WTC11 (cell line): ENCODE results near the gene ZNF593OS. TPM values are rescaled to one million over a fixed set of nuclear protein-coding genes. Genes with fewer than 3 reads are reported as not detected.

Source experiments
- CREM ChIP-seq: sonication (generic); formaldehyde crosslinking; IDR thresholded peaks from 2 replicates; pipeline ENCODE4 v1.8.1; 2022; ENCODE audit warnings: mild to moderate bottlenecking, missing genetic modification reagents, moderate library complexity
- ELF4 ChIP-seq: sonication (generic); formaldehyde crosslinking; IDR thresholded peaks from 2 replicates; pipeline ENCODE4 v1.8.1; 2022; ENCODE audit warnings: low read depth, mild to moderate bottlenecking, moderate library complexity, missing genetic modification reagents
- EMX1 ChIP-seq: fragments of 250-450 bp; sonication (Bioruptor Pico); IDR thresholded peaks from 2 replicates; pipeline ENCODE4 v1.8.0; 2021; ENCODE audit warnings: mild to moderate bottlenecking
- ESRRA ChIP-seq: sonication (generic); formaldehyde crosslinking; IDR thresholded peaks from 2 replicates; pipeline ENCODE4 v1.8.1; 2022; ENCODE audit warnings: mild to moderate bottlenecking, missing genetic modification reagents, borderline replicate concordance
- FOXJ3 ChIP-seq: sonication (generic); formaldehyde crosslinking; IDR thresholded peaks from 2 replicates; pipeline ENCODE4 v1.9.0; 2021; ENCODE audit warnings: missing genetic modification reagents, mild to moderate bottlenecking, borderline replicate concordance
- FOXK1 ChIP-seq: sonication (generic); formaldehyde crosslinking; IDR thresholded peaks from 2 replicates; pipeline ENCODE4 v1.8.0; 2022; ENCODE audit warnings: mild to moderate bottlenecking, moderate library complexity, missing genetic modification reagents
- GABPB1 ChIP-seq: sonication (generic); formaldehyde crosslinking; IDR thresholded peaks from 2 replicates; pipeline ENCODE4 v1.8.1; 2023; ENCODE audit warnings: mild to moderate bottlenecking, missing genetic modification reagents
- JUN ChIP-seq: sonication (generic); formaldehyde crosslinking; IDR thresholded peaks from 2 replicates; pipeline ENCODE4 v1.8.0; 2023; ENCODE audit warnings: mild to moderate bottlenecking, missing genetic modification reagents
- MYBL2 ChIP-seq: sonication (generic); formaldehyde crosslinking; IDR thresholded peaks from 2 replicates; pipeline ENCODE4 v1.8.1; 2023; ENCODE audit warnings: mild to moderate bottlenecking, moderate library complexity, missing genetic modification reagents
- NFATC4 ChIP-seq: fragments of 250-450 bp; sonication (Bioruptor Pico); IDR thresholded peaks from 2 replicates; pipeline ENCODE4 v1.9.0; 2021; ENCODE audit warnings: mild to moderate bottlenecking
- RELA ChIP-seq: sonication (generic); formaldehyde crosslinking; IDR thresholded peaks from 2 replicates; pipeline ENCODE4 v1.8.1; 2022; ENCODE audit warnings: missing genetic modification reagents, mild to moderate bottlenecking, borderline replicate concordance
- SOX15 ChIP-seq: fragments of 250-450 bp; sonication (Bioruptor Pico); IDR thresholded peaks from 2 replicates; pipeline ENCODE4 v1.9.0; 2021; ENCODE audit warnings: mild to moderate bottlenecking
- TEAD1 ChIP-seq: sonication (generic); formaldehyde crosslinking; IDR thresholded peaks from 2 replicates; pipeline ENCODE4 v1.8.0; 2022; ENCODE audit warnings: mild to moderate bottlenecking, missing genetic modification reagents
- ZNF232 ChIP-seq: sonication (generic); formaldehyde crosslinking; IDR thresholded peaks from 2 replicates; pipeline ENCODE4 v1.8.0; 2022; ENCODE audit warnings: mild to moderate bottlenecking, missing genetic modification reagents
- total RNA-seq: library from RNA; stranded (reverse); gene quantifications from 3 replicates; pipeline ENCODE4 v1.2.3, GENCODE V29; 2021
- TF ChIP-seq, protein P1 (sequence below): sonication (generic); formaldehyde crosslinking; IDR thresholded peaks from 2 replicates; pipeline ENCODE4 v1.8.0; 2022; ENCODE audit warnings: mild to moderate bottlenecking, missing genetic modification reagents
- TF ChIP-seq, protein P2 (sequence below): sonication (generic); formaldehyde crosslinking; IDR thresholded peaks from 2 replicates; pipeline ENCODE4 v1.8.1; 2023; ENCODE audit warnings: mild to moderate bottlenecking, missing genetic modification reagents
- TF ChIP-seq, protein P3 (sequence below): fragments of 250-450 bp; sonication (Bioruptor Pico); IDR thresholded peaks from 2 replicates; pipeline ENCODE4 v1.9.0; 2021; ENCODE audit warnings: mild to moderate bottlenecking, borderline replicate concordance
- TF ChIP-seq, protein P4 (sequence below): sonication (generic); formaldehyde crosslinking; IDR thresholded peaks from 2 replicates; pipeline ENCODE4 v1.8.1; 2022; ENCODE audit warnings: mild to moderate bottlenecking, missing genetic modification reagents, moderate library complexity, borderline replicate concordance
- TF ChIP-seq, protein P5 (sequence below): sonication (generic); formaldehyde crosslinking; IDR thresholded peaks from 2 replicates; pipeline ENCODE4 v1.8.1; 2023; ENCODE audit warnings: mild to moderate bottlenecking, missing genetic modification reagents, borderline replicate concordance
- TF ChIP-seq, protein P6 (sequence below): sonication (generic); formaldehyde crosslinking; IDR thresholded peaks from 2 replicates; pipeline ENCODE4 v1.8.0; 2022; ENCODE audit warnings: mild to moderate bottlenecking, missing genetic modification reagents
- TF ChIP-seq, protein P7 (sequence below): sonication (generic); formaldehyde crosslinking; IDR thresholded peaks from 2 replicates; pipeline ENCODE4 v1.8.1; 2023; ENCODE audit warnings: mild to moderate bottlenecking, missing genetic modification reagents
- TF ChIP-seq, protein P8 (sequence below): fragments of 250-450 bp; sonication (Bioruptor Pico); IDR thresholded peaks from 2 replicates; pipeline ENCODE4 v1.8.0; 2021; ENCODE audit warnings: mild to moderate bottlenecking

The ZNF593OS gene
- total RNA-seq, 1 experiment from 2014 or later: not detected

DNA sequence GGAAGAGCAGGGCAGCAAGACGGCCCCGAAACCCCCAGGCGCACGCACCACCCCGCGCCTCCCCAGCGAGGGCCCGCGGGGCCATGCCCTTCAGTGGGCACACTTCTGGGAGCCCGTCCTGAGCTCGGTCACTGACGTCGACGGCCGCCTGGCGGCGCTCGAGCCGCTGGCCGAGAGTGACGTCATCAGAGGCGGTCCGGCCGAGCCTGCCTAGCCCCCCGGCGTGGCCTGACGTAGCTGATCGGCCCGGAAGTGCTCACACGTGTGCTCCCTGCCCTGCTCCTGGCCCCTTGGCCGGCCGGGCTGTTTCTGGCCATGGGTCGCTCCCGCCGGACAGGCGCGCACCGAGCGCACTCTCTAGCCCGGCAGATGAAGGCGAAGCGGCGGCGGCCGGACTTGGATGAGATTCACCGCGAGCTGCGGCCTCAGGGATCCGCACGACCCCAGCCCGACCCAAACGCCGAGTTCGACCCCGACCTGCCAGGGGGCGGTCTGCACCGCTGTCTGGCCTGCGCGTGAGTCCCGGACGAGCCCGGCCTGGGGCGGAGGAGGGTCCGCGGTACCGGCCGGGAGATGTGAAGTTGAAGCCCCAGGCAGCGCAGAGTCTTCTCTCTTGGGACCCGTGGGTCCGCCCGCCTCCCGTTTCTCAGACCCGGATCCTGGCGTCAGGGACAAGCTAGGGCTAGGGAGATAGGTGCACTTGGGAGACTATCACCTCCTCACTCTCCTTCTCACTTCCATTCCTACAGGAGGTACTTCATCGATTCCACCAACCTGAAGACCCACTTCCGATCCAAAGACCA, 1.8 kb downstream of the ZNF593OS start, which contains the start of gene ZNF593 (continued):
- TF ChIP-seq FOXK1: peak; percentile 86; the same call in 1 of the 2 replicates
- no peak for TF ChIP-seq SOX15
- TF ChIP-seq, protein P1, sequence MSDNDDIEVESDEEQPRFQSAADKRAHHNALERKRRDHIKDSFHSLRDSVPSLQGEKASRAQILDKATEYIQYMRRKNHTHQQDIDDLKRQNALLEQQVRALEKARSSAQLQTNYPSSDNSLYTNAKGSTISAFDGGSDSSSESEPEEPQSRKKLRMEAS (CRISPR knock-in tag): peak; percentile 97
- no peak for TF ChIP-seq ZNF232 (CRISPR knock-in tag)
- peak; percentile 68; the same call in 1 of the 2 replicates for TF ChIP-seq RELA (CRISPR knock-in tag)
- TF ChIP-seq MYBL2: peak; percentile 81; the same call in 1 of the 2 replicates
- no peak for TF ChIP-seq EMX1 (CRISPR knock-in tag)
- peak; percentile 66; the same call in 1 of the 2 replicates for TF ChIP-seq JUN (CRISPR knock-in tag)
- TF ChIP-seq, protein P2, sequence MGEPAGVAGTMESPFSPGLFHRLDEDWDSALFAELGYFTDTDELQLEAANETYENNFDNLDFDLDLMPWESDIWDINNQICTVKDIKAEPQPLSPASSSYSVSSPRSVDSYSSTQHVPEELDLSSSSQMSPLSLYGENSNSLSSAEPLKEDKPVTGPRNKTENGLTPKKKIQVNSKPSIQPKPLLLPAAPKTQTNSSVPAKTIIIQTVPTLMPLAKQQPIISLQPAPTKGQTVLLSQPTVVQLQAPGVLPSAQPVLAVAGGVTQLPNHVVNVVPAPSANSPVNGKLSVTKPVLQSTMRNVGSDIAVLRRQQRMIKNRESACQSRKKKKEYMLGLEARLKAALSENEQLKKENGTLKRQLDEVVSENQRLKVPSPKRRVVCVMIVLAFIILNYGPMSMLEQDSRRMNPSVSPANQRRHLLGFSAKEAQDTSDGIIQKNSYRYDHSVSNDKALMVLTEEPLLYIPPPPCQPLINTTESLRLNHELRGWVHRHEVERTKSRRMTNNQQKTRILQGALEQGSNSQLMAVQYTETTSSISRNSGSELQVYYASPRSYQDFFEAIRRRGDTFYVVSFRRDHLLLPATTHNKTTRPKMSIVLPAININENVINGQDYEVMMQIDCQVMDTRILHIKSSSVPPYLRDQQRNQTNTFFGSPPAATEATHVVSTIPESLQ (CRISPR knock-in tag): no peak
- TF ChIP-seq FOXJ3: no peak
- TF ChIP-seq, protein P3, sequence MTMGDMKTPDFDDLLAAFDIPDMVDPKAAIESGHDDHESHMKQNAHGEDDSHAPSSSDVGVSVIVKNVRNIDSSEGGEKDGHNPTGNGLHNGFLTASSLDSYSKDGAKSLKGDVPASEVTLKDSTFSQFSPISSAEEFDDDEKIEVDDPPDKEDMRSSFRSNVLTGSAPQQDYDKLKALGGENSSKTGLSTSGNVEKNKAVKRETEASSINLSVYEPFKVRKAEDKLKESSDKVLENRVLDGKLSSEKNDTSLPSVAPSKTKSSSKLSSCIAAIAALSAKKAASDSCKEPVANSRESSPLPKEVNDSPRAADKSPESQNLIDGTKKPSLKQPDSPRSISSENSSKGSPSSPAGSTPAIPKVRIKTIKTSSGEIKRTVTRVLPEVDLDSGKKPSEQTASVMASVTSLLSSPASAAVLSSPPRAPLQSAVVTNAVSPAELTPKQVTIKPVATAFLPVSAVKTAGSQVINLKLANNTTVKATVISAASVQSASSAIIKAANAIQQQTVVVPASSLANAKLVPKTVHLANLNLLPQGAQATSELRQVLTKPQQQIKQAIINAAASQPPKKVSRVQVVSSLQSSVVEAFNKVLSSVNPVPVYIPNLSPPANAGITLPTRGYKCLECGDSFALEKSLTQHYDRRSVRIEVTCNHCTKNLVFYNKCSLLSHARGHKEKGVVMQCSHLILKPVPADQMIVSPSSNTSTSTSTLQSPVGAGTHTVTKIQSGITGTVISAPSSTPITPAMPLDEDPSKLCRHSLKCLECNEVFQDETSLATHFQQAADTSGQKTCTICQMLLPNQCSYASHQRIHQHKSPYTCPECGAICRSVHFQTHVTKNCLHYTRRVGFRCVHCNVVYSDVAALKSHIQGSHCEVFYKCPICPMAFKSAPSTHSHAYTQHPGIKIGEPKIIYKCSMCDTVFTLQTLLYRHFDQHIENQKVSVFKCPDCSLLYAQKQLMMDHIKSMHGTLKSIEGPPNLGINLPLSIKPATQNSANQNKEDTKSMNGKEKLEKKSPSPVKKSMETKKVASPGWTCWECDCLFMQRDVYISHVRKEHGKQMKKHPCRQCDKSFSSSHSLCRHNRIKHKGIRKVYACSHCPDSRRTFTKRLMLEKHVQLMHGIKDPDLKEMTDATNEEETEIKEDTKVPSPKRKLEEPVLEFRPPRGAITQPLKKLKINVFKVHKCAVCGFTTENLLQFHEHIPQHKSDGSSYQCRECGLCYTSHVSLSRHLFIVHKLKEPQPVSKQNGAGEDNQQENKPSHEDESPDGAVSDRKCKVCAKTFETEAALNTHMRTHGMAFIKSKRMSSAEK (CRISPR knock-in tag): no peak
- TF ChIP-seq, protein P4, sequence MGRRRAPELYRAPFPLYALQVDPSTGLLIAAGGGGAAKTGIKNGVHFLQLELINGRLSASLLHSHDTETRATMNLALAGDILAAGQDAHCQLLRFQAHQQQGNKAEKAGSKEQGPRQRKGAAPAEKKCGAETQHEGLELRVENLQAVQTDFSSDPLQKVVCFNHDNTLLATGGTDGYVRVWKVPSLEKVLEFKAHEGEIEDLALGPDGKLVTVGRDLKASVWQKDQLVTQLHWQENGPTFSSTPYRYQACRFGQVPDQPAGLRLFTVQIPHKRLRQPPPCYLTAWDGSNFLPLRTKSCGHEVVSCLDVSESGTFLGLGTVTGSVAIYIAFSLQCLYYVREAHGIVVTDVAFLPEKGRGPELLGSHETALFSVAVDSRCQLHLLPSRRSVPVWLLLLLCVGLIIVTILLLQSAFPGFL (CRISPR knock-in tag): no peak
- no peak for TF ChIP-seq ELF4
- TF ChIP-seq NFATC4: no peak
- TF ChIP-seq TEAD1 (CRISPR knock-in tag): peak; percentile 90
- peak; percentile 99 for TF ChIP-seq CREM
- TF ChIP-seq, protein P5, sequence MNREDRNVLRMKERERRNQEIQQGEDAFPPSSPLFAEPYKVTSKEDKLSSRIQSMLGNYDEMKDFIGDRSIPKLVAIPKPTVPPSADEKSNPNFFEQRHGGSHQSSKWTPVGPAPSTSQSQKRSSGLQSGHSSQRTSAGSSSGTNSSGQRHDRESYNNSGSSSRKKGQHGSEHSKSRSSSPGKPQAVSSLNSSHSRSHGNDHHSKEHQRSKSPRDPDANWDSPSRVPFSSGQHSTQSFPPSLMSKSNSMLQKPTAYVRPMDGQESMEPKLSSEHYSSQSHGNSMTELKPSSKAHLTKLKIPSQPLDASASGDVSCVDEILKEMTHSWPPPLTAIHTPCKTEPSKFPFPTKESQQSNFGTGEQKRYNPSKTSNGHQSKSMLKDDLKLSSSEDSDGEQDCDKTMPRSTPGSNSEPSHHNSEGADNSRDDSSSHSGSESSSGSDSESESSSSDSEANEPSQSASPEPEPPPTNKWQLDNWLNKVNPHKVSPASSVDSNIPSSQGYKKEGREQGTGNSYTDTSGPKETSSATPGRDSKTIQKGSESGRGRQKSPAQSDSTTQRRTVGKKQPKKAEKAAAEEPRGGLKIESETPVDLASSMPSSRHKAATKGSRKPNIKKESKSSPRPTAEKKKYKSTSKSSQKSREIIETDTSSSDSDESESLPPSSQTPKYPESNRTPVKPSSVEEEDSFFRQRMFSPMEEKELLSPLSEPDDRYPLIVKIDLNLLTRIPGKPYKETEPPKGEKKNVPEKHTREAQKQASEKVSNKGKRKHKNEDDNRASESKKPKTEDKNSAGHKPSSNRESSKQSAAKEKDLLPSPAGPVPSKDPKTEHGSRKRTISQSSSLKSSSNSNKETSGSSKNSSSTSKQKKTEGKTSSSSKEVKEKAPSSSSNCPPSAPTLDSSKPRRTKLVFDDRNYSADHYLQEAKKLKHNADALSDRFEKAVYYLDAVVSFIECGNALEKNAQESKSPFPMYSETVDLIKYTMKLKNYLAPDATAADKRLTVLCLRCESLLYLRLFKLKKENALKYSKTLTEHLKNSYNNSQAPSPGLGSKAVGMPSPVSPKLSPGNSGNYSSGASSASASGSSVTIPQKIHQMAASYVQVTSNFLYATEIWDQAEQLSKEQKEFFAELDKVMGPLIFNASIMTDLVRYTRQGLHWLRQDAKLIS (CRISPR knock-in tag): no peak
- no peak for TF ChIP-seq ESRRA (CRISPR knock-in tag)
- TF ChIP-seq, protein P6, sequence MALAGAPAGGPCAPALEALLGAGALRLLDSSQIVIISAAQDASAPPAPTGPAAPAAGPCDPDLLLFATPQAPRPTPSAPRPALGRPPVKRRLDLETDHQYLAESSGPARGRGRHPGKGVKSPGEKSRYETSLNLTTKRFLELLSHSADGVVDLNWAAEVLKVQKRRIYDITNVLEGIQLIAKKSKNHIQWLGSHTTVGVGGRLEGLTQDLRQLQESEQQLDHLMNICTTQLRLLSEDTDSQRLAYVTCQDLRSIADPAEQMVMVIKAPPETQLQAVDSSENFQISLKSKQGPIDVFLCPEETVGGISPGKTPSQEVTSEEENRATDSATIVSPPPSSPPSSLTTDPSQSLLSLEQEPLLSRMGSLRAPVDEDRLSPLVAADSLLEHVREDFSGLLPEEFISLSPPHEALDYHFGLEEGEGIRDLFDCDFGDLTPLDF (CRISPR knock-in tag): 0 out of 2 replicates have a peak, but pooled peaks have one; percentile 60
- TF ChIP-seq, protein P7, sequence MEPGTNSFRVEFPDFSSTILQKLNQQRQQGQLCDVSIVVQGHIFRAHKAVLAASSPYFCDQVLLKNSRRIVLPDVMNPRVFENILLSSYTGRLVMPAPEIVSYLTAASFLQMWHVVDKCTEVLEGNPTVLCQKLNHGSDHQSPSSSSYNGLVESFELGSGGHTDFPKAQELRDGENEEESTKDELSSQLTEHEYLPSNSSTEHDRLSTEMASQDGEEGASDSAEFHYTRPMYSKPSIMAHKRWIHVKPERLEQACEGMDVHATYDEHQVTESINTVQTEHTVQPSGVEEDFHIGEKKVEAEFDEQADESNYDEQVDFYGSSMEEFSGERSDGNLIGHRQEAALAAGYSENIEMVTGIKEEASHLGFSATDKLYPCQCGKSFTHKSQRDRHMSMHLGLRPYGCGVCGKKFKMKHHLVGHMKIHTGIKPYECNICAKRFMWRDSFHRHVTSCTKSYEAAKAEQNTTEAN (CRISPR knock-in tag): peak; percentile 81; the same call in 1 of the 2 replicates
- peak; percentile 86 for TF ChIP-seq GABPB1 (CRISPR knock-in tag)
- TF ChIP-seq, protein P8, sequence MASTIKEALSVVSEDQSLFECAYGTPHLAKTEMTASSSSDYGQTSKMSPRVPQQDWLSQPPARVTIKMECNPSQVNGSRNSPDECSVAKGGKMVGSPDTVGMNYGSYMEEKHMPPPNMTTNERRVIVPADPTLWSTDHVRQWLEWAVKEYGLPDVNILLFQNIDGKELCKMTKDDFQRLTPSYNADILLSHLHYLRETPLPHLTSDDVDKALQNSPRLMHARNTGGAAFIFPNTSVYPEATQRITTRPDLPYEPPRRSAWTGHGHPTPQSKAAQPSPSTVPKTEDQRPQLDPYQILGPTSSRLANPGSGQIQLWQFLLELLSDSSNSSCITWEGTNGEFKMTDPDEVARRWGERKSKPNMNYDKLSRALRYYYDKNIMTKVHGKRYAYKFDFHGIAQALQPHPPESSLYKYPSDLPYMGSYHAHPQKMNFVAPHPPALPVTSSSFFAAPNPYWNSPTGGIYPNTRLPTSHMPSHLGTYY (CRISPR knock-in tag): no peak
